Measurements from ENCODE around the gene LARGE1.

GRCh38 chr22:33848251-33848650 lies 72.0 kb downstream of the LARGE1 start:
- TF ChIP-seq, protein P1, sequence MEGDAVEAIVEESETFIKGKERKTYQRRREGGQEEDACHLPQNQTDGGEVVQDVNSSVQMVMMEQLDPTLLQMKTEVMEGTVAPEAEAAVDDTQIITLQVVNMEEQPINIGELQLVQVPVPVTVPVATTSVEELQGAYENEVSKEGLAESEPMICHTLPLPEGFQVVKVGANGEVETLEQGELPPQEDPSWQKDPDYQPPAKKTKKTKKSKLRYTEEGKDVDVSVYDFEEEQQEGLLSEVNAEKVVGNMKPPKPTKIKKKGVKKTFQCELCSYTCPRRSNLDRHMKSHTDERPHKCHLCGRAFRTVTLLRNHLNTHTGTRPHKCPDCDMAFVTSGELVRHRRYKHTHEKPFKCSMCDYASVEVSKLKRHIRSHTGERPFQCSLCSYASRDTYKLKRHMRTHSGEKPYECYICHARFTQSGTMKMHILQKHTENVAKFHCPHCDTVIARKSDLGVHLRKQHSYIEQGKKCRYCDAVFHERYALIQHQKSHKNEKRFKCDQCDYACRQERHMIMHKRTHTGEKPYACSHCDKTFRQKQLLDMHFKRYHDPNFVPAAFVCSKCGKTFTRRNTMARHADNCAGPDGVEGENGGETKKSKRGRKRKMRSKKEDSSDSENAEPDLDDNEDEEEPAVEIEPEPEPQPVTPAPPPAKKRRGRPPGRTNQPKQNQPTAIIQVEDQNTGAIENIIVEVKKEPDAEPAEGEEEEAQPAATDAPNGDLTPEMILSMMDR (IDR thresholded peaks at IDR 0.05): no peak
- TF ChIP-seq POLR2A (IDR thresholded peaks at IDR 0.05): no peak

All from body of pancreas (tissue), 4 donors.